HG02840 (cell line): ENCODE data around the gene PPFIA4.

Source experiments
- ATAC-seq: cut with Tn5 transposase; IDR thresholded peaks from one replicate; pipeline ENCODE4 v1.9.1; 2021; ENCODE audit warnings: mild to moderate bottlenecking, moderate library complexity, moderate number of reproducible peaks; ENCODE audit not compliant: unreplicated experiment, low FRiP score

The PPFIA4 gene

GRCh38 chr1:203055161-203055799, 29.0 kb downstream of the PPFIA4 start:
- no peak for ATAC-seq

GRCh38 chr1:203056012-203056411, 29.7 kb downstream of the PPFIA4 start:
- ATAC-seq, result no peak

- ATAC-seq, result no peak
Measured at GRCh38 chr1:203056516-203056915, 30.2 kb downstream of the PPFIA4 start.

GRCh38 chr1:203057911-203058675, 31.8 kb downstream of the PPFIA4 start:
- ATAC-seq, result no peak

- ATAC-seq, result no peak
Measured at GRCh38 chr1:203058676-203058935, 32.3 kb downstream of the PPFIA4 start.

GRCh38 chr1:203059485-203059884, 33.2 kb downstream of the PPFIA4 start:
- no peak for ATAC-seq

- ATAC-seq, result no peak
Measured at GRCh38 chr1:203060115-203060514, 33.8 kb downstream of the PPFIA4 start.

GRCh38 chr1:203063287-203063686, 37.0 kb downstream of the PPFIA4 start:
- no peak for ATAC-seq

GRCh38 chr1:203065191-203065590, 38.9 kb downstream of the PPFIA4 start:
- no peak for ATAC-seq

GRCh38 chr1:203065986-203066385, 39.7 kb downstream of the PPFIA4 start:
- no peak for ATAC-seq

- no peak for ATAC-seq
Measured at GRCh38 chr1:203066965-203067364, 40.7 kb downstream of the PPFIA4 start.

GRCh38 chr1:203069030-203069747, 42.9 kb downstream of the PPFIA4 start:
- no peak for ATAC-seq

- no peak for ATAC-seq
Measured at GRCh38 chr1:203072002-203072602, 45.8 kb downstream of the PPFIA4 start.

- ATAC-seq, result no peak
Measured at GRCh38 chr1:203072911-203073310, 46.6 kb downstream of the PPFIA4 start.

- ATAC-seq, result no peak
Measured at GRCh38 chr1:203073469-203073868, 47.2 kb downstream of the PPFIA4 start.

- ATAC-seq, result no peak
Measured at GRCh38 chr1:203074610-203075009, 48.3 kb downstream of the PPFIA4 start.

GRCh38 chr1:203075236-203076030, 49.1 kb downstream of the PPFIA4 start:
- ATAC-seq, result no peak

GRCh38 chr1:203076031-203076511, 49.8 kb downstream of the PPFIA4 start:
- ATAC-seq, result no peak

GRCh38 chr1:203077367-203077766, 51.1 kb downstream of the PPFIA4 start:
- ATAC-seq, result no peak

GRCh38 chr1:203077956-203078355, 51.7 kb downstream of the PPFIA4 start:
- ATAC-seq, result no peak
